GM18907 (cell line): Measurements from ENCODE around the gene CLCN7.
"Not testable (repeated sequence)": the region's sequence is repeated elsewhere in the genome, so short reads cannot be mapped to it uniquely, and the experiment has no call there.

Source experiments
- ATAC-seq: cut with Tn5 transposase; IDR thresholded peaks from one replicate; pipeline ENCODE4 v1.9.1; 2021; ENCODE audit warnings: mild to moderate bottlenecking, moderate library complexity; ENCODE audit not compliant: unreplicated experiment

The CLCN7 gene

DNA sequence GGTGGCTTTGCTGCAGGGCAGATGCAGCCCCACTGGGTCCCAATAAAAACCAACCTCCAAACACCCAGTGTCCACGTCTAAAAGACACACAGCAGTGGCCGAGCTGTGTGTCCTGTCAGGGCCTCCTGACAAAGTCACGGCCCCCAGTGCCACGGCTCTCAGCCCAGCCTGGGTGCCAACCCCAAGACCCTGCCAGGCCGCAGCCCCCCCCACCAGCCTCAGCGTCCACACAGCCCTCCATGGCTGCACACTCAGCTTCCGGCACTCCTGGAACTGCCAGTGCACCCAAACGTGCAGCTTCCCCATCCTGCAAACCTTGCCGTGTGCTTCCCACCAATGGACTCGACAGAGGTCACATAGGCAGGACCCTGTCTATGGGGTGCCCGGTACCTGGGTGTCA is 26.9 kb downstream of the CLCN7 start:
- no peak for ATAC-seq

DNA sequence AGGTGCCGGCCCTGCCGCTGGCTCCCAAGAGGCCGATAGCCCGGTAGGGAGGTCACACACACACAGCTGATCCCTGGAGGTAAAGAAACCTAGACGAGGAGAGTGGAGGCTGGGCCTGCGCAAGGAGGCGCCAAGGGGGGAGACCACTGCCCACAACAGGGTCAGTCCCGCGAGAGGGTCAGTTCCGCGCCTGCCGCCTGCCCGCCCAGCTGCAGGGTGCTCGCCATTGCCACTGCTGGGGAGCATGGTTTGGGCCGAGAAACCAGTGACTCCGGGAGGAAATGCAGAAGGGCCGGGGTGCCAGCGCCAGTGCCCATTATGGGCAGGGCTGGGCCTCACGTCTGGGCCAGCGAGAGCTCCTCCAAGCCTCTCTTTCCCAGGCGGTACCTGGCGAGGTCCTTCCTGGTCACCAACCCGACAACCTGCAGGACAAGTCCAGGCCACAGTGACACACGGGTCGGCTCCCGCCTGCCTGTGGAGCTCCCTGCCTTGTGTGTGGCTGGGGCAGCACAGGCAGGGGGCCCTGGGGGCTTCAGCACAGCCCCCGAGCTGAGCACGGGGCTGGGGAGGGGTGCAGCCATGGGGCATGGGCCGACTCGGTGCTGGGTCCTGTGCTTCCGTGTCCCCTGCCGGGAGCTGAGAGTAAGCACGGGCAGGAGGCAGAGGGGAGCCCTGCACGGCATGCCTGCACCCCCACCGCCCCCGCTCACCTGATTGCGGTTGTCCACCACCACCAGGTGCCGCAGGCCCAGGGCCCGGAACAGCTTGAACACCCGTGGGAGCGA is 28.3 kb downstream of the CLCN7 start:
- ATAC-seq = no peak

DNA sequence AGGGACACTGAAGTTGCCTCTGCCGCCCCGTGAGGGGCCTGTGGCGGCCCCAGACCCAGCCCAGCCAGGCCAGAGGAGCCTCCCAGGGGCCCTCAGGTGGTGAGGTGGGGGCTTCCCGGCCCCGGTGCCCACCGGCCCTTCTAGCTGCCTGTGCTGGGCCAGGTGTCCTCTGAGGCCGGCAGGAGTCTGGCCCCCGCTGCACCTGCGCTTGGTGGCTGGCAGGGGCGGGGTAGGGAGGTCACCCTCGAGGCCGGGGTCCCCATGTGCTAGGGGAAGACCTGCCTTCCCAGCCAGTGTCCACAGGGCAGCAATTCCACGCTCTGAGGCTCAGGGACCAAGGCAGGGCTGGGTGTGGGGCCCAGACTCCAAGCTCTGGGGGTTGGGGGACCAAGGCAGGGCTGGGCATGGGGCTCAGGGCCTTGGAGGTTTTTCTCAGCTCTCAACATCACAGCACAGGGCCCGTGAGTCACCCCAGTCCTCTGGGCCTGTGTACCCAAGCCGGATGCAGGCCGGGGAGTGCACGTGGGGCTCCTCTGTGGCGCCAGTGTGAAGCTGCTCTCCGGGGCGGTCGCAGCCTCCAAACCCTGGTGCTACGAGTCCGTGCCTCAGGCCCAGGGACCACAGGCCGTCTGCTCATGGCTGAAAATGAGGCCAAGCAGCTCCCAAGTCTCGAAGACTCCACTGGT is 29.2 kb downstream of the CLCN7 start:
- no peak for ATAC-seq

DNA sequence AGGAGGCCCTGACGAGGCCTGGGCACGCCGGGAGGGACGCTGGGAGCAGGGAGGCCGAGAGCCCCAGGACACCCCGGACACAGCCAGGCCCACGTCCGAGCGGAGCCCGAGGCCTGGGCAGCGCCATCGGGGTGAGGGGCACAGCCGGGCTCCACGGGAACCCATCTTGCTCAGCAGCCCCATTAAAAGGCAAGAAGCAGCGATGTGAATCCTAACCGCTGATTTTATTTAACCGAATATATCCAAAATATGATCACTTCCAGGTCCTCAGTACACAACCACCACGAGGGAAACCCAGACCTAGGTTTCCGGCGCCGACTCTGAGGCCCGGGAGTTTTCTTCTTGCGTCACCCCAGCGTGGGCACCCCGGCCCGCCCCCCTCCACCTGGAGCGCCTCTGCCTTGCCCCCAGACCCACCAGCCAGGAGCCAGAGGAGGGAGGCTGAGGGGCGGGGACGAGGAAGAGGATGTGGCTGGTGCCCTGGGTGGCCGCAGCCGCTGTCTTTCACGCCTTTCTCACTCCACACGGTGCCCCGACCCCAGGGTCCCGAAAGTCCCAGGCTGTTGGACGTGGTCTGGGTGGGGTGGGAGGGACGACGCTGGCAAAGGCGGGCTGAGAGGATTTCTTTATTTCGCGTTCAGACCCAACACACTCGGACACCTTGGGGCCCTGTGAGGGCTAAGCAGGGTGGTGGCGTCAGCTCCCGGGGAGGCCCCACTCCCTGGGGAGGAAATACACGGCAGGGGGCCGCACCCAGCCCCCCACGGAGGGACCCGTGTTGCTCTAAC is 29.9 kb downstream of the CLCN7 start:
- ATAC-seq = no peak

DNA sequence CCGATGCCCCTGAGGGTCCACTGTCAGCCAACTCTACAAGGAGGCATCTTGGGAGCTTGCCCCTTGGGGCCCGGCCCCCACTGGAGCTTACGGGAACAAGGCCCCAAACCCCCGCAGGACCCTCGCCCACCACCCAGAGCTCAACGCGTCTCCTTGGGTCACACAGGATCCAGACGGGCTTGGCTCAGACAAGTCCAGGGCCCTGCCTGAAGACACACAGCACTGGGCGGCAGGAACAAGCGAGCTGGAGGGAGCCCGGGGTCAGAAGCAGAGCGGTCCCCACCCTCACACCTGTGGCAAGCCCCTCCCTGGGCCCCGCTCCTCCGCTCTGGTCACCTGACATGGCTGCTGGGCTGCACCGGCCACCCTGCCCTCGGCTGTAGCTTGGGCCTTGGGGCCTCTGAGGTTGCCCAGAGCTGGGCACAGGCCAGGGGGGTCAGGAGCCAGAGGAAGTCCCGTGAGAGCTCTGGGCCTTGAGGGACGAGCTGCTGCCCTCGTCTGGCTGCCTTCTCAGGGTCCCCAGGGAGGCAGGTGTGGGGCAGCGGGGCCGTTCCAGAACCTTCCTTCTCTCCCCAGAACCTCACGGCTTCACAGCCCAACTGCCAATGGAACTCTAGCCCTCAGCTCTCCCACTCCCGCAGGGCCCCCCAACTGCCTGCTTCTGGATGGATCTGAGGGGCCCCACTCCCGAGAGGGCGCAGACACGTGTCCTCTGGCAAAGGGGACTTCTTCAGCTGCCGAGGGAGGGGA is 30.7 kb downstream of the CLCN7 start, which contains the start of gene CCDC154:
Gene CCDC154 (minus strand): TSS at position 577 of the 750 bp plus-strand sequence. CDS start 234 bp downstream, at position 343.
- no peak for ATAC-seq

DNA sequence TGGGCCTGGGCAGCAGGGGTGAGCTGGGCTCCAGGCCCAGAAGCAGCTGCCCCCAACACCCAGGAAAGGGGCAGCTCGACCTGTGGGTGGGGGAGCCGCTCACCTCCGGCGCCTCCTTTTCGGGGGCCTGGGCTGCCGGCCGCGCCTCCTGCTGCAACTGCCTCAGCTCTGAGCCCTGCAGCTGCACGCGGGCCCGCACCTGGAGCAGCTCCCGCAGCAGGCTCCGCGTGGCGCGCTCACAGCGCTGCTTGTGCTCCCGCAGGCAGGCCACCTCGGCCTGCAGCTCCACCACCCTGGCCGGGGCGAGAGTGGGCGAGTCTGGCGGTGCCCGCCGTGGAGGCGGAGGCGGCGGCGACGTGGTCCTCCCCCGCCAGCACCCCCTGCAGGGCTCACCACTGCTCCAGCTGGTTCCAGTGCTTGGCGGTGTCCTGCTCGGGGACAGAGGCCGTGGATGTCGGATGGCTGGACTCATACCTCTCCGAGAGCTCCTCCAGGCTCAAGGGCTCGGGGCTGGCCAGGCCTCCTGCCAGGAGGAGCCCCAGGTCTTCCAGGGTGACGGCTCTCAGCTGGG is 31.3 kb downstream of the CLCN7 start:
- no peak for ATAC-seq

DNA sequence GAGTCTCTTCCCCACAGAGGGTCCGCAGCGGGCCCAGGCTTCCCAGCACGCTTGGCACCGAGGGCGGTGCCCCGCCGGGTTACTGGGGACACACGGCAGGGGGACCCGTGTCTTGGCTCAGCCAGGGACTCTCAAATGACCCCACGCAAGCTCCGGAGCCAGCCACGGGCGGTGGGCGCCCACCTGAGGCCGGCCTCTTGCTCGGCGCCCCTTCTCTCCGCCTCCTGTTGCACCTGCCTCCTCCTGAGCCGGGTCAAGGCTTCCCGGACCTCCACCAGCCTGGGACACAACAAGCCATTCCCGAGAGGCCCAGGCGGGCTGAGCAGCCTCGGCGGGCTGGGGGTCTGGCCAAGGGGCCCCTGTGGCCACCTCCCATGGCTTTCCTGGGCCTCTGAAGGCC is 32.1 kb downstream of the CLCN7 start:
- no peak for ATAC-seq

DNA sequence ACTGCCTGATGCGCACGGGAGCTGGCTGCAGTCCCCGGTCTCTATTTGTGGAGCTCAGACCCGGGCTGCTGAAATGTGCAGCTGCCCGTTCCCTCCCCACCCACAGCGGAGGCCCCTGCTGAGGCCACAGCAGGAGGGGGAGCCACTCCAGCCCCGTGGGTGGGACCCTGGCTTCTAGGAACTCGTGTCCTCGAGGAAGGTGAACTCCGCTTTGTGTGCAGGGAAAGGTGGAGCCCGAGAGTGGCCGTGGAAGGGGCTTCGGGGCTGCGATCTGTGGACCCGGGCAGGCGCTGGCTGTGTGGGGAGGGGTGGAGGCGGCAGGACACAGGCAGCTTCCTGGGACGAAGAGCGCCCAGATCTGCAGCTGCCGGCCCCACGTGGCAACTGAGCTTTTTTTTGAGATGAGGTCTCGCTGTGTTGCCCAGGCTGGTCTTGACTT is 33.4 kb downstream of the CLCN7 start:
- ATAC-seq = no peak

DNA sequence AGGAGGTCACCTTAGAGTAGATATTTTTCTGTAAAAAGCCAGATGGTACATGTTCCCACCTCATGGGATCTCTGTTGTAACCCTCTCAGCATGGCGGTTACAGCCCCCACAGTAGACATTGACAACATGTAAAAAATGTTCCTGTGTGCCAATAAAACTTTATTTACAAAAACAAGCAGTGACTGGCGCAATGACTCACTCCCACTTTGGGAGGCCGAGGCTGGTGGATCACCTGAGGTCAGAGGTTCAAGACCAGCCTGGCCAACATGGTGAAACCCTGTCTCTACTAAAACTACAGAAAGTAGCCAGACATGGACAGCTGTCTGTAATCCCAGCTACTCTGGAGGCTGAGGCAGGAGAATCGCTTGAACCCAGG is 35.1 kb downstream of the CLCN7 start:
- not testable (repeated sequence) for ATAC-seq

DNA sequence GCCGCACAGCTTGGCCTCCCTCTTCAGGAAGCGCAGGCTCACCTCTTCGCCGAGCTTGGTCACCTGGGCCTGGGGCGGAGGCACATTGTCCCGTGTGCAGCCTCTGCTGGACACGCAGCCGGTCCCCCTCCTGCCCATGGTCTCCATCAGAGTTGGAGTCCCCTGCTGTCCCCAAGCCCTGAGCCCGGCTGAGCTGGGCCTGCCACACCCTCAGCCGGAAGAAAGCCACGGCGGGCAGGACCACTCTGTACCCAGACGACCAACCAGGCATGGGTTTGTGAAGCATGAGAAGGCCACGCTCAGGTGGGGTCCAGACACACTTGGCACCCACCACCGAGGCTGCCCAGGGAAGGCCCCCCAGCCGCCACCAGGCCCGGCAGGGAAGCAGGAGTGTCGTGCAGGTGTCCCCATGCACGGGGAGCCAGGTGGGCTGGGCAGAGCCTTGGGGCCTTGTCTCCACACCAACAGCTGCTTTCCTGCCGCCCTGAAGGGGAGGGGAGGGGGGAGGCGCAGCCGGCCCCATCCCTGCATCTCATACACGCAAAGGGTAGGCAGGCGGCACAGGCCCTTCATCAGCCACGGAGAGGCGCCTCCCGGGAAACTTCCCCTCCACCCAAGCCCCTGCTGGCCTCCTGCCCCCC is 35.6 kb downstream of the CLCN7 start:
- no peak for ATAC-seq

DNA sequence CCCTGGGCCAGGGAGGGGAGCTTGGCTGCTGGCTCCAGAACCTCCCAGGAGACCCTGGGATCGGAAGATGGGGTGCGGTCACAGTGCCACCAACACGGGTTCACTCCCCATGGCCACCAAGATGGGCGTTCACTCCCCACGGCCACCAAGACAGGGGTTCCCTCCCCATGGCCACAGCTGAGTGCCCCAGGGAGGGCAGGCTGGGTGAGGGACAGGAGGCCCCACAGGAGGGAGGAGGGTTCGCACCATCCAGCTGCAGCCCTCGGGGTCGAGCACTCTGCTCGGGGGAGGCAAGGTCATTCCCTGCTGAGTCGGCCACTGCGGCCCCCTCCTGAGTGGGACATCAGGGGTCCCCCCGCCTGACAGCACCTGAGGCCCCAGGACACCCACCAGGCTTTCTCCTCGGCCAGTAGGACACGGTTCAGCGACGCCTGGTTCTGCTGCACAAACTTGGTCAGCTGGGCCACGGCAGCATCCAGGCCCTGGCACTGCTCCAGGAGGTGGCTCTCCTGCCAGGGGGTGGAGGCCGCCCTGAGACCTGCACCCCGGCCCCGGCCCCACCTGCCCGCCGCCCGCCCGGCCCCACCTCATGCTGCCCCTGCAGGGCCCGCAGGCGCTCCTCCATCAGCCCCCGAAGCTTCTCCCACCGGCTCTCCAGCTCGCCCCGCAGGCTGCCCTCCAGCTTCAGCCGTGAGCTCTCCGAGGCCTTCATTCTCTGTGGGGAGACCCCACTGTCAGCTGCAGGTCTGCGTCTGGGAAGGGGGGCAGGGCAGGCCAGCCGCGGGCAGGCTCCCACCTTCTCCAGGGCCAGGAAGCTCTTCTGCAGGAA is 36.4 kb downstream of the CLCN7 start:
- ATAC-seq = no peak

DNA sequence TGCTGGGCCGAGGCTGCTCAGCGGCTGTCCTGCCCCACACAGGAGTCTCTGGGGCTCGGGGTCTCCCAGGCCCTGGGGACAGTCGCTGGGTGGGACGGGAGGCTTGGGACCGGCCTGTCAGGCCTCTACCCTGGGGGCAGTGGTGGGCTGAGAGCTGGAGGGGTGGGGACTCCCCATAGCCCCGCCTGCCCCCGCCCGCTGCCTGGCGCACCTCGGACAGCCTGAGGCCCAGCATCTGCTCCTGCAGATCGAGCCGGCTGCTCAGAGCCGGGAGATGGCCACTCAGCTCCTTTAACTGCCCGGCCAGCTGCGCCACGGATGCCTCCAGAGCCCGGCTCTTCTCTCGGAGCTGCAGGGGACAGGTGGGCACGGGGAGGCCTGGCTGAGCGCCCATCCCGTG is 37.2 kb downstream of the CLCN7 start:
- no peak for ATAC-seq

DNA sequence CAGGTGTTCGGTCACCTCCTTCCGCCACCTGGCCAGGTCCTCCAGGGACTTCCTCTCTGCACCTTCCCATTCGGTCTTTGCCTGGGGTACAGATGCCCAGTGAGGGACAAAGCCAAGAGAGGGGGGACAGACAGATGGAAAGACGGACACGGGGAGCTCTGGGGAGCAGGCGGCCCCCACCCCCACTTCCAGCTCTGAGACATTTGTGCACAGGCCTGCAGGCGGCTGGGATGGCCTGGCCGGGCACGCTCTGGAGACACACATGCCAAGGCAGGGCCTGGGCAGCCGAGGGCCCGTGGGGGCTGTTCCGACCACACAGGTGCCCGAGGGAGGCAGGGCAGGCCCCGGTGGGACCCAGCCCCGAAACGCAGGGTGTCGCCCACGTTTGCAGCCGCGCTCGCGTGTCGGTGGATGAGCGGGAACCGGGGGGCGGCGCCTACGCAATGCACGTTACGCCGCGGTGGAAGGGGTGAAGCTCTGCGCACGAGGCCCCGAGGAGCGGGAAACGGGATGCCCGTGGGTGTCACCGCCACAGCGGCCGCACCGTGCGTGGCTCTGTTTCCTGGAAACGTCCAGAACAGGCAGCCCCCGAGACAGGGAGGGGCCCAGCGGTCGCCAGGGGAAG is 38.0 kb downstream of the CLCN7 start:
- no peak for ATAC-seq

DNA sequence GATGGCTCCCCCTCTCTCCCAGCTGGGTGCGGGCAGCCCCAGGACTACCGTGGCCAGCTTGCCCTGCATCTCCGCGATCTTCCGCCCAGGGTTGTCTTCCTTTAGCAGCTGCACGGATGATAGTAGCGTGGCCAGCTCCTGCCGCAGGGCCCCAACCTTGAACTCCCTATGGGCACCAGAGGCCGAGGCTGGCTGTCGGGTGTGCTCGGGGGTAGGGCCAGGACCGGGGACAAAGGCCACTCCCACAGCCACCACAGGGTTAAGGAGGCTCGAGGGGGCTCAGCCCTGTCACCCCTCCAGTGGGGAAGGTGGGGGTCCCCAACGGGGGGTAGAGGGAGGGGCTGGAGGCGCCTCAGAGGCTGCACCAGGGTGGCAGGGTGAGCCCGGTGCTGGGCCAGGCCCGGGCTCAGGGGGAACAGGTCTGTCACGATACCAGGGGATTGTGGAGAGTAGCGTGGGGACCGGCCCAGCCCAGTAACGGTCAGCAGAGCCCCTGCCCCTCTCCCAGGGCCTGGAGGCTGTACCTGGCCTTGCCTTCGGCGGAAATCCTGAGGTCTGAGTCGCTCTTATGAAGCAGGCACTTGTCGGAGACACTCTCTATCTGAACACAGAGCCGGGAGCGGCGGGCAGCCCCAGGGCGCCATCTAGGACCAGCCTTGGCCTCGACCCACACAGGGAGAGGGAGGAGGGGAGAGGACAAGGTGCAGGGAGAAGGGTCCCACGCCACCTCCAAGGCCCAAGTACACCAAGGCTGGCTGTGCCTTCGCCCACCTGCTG is 38.7 kb downstream of the CLCN7 start:
- ATAC-seq = no peak

DNA sequence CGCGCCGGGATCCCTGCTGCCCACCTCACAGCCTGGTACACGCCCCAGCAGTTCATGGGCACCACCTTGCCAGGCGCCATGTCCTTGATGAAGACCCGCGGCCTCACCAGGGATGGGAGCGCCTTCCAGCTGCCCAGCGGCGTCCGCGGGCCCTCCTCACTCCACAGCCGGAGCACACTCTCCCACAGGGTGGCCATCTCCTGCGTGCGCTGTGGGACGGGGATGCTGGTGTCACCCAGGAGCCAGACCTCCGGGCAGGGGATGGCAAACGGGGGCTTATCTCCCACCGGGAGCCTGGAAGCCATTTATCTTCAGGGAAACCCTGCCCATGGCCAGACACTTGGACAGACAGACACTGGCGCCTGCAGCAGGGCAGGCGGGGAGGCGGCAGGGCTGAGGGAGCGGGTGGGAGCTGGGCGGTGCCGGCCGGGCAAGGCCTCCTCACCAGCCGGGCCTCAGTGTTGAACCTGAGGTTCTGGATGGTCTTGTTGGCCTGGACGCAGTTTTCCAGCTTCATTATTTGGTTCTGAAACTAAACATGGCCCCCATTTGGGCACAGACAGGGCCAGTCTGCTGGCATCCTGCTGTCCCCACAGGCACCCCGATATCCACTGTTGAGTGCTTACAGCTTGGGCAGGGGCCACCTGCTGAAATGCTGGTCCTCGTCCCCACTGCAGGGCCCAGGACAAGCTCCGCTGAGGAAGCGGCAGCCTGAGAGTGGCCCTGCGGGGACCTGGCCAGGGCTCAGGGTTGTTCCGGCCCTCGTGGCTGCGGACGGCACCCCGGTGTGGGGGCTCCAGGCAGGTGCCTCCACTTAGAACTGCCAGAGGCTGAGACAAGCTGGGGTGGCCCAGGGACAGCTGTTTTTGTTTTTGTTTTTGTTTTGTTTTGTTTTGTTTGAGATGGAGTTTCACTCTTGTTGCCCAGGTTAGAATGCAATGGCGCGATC is 39.9 kb downstream of the CLCN7 start:
- ATAC-seq = no peak

DNA sequence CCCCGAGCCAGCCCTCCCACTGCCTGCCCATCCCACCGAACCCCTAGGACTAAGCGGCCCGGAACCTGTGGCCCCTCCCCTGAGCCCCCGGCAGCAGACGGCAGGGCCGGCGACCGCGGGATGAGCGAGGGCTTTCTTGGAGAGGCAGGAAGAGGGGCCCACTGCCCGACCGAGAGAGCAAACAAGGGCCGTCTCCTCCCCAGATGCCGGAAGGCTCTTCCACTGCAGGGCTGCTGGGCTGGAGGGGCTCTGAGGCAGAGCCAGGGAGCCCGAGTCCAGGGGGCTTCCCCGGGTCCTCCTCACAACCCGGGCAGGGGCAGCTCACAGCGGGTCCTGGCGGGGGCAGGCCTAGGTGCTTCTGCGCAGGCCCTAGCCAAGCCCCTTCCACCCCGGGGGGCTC is 41.1 kb downstream of the CLCN7 start:
- ATAC-seq = no peak

DNA sequence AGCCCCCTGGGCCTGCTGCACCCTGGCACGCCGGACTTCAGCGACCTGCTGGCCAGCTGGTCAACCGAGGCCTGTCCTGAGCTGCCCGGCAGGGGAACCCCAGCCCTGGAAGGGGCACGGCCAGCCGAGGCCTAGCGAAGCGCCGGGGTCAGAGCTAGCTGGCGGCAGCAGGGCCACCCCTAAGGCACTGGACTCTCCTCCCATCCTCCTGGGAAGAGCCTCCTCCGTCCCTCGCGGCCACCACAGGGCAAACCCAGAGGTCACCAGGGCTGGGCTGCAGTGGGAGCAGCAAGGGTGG is 41.6 kb downstream of the CLCN7 start:
- no peak for ATAC-seq
